PFSK-1 (cell line): ENCODE data around the gene SMARCA4.

Source experiments
- FOXP2 ChIP-seq: optimal IDR thresholded peaks from 2 replicates; pipeline ENCODE3; 2011; ENCODE audit warnings: borderline replicate concordance, control low read depth, inconsistent platforms; ENCODE audit not compliant: insufficient read depth; ENCODE audit errors: extremely low read length, extremely low read depth
- POLR2AphosphoS5 ChIP-seq: IDR thresholded peaks from 2 replicates; pipeline ENCODE4 v1.6.1; 2012; ENCODE audit warnings: low read depth, mild to moderate bottlenecking, control low read depth, low read length, moderate library complexity
- SIN3A ChIP-seq: IDR thresholded peaks from 2 replicates; pipeline ENCODE4 v1.6.1; 2012; ENCODE audit warnings: mild to moderate bottlenecking, low read length, moderate library complexity, borderline replicate concordance; ENCODE audit not compliant: insufficient read depth
- TAF1 ChIP-seq: IDR thresholded peaks from 2 replicates; pipeline ENCODE4 v1.6.1; 2012; ENCODE audit warnings: low read length, control low read depth, borderline replicate concordance; ENCODE audit not compliant: insufficient read depth
- TF ChIP-seq, protein P1 (sequence below), 2 experiments: IDR thresholded peaks; 2 replicates each; pipeline versions ENCODE4 v1.6.1 to v1.8.0; 2011 to 2012; ENCODE audit warnings: low read depth in 2 of 2, low read length in 2 of 2, control low read depth in 1 of 2, inconsistent platforms in 1 of 2, mild to moderate bottlenecking in 1 of 2, moderate library complexity in 1 of 2; ENCODE audit not compliant: insufficient read depth in 1 of 2

SMARCA4 gene

GRCh38 chr19:11063434-11063833 lies 102.6 kb downstream of the SMARCA4 start:
- TF ChIP-seq POLR2AphosphoS5 (no peak), FOXP2 (no peak), TAF1 (no peak), SIN3A (no peak)
- TF ChIP-seq, protein P1, sequence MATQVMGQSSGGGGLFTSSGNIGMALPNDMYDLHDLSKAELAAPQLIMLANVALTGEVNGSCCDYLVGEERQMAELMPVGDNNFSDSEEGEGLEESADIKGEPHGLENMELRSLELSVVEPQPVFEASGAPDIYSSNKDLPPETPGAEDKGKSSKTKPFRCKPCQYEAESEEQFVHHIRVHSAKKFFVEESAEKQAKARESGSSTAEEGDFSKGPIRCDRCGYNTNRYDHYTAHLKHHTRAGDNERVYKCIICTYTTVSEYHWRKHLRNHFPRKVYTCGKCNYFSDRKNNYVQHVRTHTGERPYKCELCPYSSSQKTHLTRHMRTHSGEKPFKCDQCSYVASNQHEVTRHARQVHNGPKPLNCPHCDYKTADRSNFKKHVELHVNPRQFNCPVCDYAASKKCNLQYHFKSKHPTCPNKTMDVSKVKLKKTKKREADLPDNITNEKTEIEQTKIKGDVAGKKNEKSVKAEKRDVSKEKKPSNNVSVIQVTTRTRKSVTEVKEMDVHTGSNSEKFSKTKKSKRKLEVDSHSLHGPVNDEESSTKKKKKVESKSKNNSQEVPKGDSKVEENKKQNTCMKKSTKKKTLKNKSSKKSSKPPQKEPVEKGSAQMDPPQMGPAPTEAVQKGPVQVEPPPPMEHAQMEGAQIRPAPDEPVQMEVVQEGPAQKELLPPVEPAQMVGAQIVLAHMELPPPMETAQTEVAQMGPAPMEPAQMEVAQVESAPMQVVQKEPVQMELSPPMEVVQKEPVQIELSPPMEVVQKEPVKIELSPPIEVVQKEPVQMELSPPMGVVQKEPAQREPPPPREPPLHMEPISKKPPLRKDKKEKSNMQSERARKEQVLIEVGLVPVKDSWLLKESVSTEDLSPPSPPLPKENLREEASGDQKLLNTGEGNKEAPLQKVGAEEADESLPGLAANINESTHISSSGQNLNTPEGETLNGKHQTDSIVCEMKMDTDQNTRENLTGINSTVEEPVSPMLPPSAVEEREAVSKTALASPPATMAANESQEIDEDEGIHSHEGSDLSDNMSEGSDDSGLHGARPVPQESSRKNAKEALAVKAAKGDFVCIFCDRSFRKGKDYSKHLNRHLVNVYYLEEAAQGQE (IDR thresholded peaks at IDR 0.05; ENCODE audit: insufficient read depth in 1 of 2, low read depth in 2 of 2, low read length in 2 of 2), result no peak

DNA sequence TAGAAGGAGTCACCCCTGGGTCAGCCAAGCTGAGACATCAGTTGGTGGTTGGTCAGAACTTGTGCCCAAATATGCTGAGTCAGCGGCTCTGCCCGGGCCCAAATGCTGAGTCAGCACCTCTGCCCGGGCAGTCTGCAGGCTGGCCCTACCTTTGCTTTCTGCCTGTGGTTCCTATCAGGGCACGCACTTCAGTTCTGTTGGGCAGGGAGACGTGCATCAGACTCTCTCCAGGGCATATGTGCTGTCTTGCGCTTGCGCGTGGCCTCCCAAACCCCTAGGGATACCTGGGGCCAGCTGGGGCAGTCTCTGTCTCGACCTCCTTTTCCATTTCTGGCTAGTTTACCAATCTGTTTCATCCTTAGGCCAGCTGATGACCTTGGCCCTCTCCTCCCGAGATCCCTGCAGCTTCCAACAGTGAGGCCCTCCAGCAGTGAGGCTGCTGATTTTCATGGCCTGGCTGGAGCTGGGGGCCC lies 104.0 kb downstream of the SMARCA4 start:
- no peak for TF ChIP-seq TAF1
- TF ChIP-seq, protein P1 (IDR thresholded peaks at IDR 0.05; ENCODE audit: insufficient read depth in 1 of 2, low read depth in 2 of 2, low read length in 2 of 2), result no peak
- no peak for TF ChIP-seq FOXP2
- TF ChIP-seq SIN3A, result no peak
- no peak for TF ChIP-seq POLR2AphosphoS5

GRCh38 chr19:11066326-11066725 lies 105.5 kb downstream of the SMARCA4 start:
- TF ChIP-seq POLR2AphosphoS5, result no peak
- TF ChIP-seq TAF1, result no peak
- no peak for TF ChIP-seq SIN3A
- TF ChIP-seq FOXP2, result no peak
- TF ChIP-seq, protein P1 (IDR thresholded peaks at IDR 0.05; ENCODE audit: insufficient read depth in 1 of 2, low read depth in 2 of 2, low read length in 2 of 2), result no peak

GRCh38 chr19:11067356-11068113 lies 106.7 kb downstream of the SMARCA4 start:
- TF ChIP-seq POLR2AphosphoS5 (no peak), SIN3A (no peak), TAF1 (no peak), FOXP2 (no peak)
- TF ChIP-seq, protein P1 (IDR thresholded peaks at IDR 0.05; ENCODE audit: insufficient read depth in 1 of 2, low read depth in 2 of 2, low read length in 2 of 2), result no peak

DNA sequence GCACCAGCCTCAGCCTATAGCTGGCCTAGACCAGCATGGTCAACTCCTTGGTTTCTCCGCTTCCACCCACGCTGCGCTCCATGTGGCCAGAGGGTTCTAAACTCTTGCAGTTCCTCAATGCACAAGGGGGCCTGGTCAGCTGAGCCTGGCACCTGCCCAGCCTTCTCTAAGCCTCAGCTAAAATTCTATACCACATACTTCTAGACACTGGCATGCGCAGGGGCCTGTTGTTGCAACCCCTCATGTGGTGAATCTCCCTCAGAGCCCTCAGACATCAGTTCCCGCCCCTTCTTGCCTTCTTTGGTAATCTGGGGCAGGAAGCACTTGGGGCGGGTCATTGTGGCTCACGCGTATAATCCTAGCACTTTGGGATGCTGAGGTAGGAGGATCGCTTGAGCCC lies 108.7 kb downstream of the SMARCA4 start:
- TF ChIP-seq, protein P1 (IDR thresholded peaks at IDR 0.05; ENCODE audit: insufficient read depth in 1 of 2, low read depth in 2 of 2, low read length in 2 of 2), result no peak
- TF ChIP-seq TAF1 (no peak), SIN3A (no peak), FOXP2 (no peak), POLR2AphosphoS5 (no peak)
